Fibroblast of the conjunctiva (primary cell): ENCODE results near the gene HNF1A.
A peak's percentile ranks its signal among the peaks of the same experiment; 100 is the strongest.

Source experiments
- DNase-seq: peaks from one replicate; pipeline ENCODE4 v3.0.0-alpha.2; 2010; ENCODE audit warnings: low read depth

HNF1A gene

GRCh38 chr12:120988658-120989057 is 10.3 kb downstream of the HNF1A start:
- DNase-seq, result no peak

DNA sequence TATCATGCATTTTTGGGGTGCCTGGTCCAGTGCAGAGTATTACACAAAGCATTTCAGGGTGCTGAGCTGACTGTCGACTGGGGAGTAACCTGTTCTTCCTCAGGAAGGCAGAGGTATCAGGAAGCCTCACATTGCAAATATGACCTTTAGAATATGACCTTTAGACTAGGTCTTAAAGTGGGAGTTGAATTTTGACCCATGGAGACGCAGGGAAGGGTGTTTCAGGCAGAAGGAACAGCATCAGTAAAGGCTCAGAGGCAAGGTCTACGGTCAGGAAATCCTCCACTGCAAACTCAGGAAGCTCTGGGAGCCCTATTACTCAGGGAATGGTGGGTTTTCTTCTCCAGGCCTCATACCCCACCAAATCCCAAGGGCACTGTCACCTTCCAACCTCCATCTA is 11.3 kb downstream of the HNF1A start:
- no peak for DNase-seq

GRCh38 chr12:120990487-120991055 is 12.2 kb downstream of the HNF1A start:
- no peak for DNase-seq

DNA sequence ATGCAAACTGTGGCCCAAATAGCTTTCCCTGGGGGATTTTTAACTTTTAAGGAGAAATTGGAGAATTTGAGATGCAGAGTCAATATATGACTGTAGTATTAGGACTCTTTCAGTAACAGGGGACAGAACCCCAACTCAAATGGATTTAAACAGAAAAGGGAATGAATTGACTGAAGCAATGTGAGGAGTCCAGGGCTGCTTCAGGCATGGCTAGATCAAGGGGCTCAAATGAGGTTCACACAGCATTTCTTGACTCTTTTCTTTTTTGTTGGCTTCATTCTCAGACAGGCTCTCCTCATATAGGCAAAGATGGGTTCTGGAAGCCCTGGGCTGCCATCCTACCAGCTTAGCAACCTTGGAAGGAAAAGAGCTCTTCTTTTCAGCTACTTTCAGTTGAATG is 13.6 kb downstream of the HNF1A start:
- DNase-seq, result no peak

- no peak for DNase-seq
Observed at GRCh38 chr12:120992989-120993388, 14.6 kb downstream of the HNF1A start.

DNA sequence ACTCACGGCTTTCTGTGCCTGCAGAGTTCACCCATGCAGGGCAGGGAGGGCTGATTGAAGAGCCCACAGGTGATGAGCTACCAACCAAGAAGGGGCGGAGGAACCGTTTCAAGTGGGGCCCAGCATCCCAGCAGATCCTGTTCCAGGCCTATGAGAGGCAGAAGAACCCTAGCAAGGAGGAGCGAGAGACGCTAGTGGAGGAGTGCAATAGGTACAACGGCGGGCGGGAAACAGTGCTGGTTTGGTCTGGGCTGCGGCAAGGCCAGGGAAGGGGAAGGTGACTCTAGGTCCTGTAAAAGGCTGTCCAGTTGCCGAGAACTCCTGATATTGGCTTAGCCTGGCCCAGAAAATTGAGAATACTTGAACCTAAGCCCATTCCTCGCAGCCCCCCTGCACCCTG is 15.2 kb downstream of the HNF1A start:
- DNase-seq, result no peak

- no peak for DNase-seq
Observed at GRCh38 chr12:120994059-120994458, 15.7 kb downstream of the HNF1A start.

DNA sequence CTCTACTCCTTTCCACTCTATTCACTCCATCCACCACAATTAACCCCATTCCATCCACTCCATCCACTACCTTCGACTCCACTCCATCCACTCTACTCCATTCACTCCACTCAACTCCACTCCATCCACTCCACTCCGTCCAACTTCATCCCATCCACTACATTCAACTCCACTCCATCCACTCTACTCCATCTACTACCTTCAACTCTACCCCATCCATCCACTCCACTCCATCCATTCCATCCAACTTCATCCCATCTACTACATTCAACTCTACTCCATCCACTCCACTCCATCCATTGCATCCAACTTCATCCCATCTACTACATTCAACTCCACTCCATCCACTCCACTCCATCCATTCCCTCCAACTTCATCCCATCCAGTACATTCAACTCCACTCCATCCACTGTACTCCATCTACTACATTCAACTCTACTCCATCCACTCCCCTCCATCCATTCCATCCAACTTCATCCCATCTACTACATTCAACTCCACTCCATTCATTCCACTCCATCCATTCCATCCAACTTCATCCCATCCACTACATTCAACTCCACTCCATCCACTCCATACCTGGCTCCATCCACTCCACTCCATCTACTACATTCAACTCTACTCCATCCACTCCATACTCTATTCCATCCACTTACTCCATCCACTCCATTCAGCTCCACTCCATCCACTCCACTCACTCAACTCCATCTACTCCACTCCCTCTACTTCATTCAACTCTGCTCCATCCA is 16.4 kb downstream of the HNF1A start:
- no peak for DNase-seq

- DNase-seq, result no peak
Observed at GRCh38 chr12:120996133-120996746, 17.9 kb downstream of the HNF1A start.

- DNase-seq, result no peak
Observed at GRCh38 chr12:120997448-120997847, 19.1 kb downstream of the HNF1A start.

DNA sequence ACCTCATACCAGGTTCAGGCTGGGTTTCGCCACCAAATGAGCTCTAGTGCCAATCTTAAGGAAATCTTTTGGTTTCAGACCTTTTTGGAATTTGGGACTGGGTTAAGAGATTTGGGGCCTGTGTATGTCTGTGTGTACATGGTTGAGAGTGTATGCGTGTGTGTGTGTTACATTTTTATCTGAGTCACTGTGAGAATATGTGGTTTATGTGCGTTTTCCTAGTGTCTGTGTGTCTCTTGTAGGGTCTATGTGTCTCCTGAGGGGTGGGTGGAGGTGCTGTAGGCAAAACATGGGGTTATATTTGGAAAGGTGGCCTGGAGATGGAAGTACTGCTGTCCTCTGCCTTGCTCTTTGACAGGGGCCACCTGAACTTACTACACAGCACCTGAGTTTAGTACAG is 20.1 kb downstream of the HNF1A start:
- no peak for DNase-seq

DNA sequence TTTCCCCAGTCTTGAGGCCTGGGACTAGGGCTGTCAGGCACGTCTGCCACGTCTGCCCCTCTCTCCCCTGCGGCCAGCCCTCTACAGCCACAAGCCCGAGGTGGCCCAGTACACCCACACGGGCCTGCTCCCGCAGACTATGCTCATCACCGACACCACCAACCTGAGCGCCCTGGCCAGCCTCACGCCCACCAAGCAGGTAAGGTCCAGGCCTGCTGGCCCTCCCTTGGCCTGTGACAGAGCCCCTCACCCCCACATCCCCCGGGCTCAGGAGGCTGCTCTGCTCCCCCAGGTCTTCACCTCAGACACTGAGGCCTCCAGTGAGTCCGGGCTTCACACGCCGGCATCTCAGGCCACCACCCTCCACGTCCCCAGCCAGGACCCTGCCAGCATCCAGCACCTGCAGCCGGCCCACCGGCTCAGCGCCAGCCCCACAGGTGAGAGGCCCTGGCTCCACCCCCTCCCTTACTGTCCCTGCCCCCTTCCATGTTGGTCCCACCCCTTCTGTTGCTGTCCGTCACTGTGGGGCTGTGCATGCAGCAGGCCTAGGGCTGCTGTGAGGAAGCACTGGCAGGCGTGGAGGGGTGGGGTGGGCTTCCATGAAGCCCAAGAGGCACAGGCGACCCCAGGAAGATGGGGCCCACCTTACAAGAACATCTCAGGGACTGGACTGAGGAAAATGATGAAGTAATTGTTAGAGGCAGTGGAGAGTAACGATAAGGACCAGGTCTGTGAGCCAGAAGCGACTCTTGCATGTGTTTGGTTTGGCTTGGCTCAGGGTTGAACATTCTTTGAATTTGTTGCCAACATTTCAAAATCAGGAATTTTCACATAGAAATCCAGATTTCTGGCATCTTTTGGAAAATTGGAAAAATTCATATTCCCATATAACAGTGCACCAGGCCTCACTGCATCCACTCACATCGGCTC is 21.1 kb downstream of the HNF1A start:
- DNase-seq, result no peak

- DNase-seq, result no peak
Observed at GRCh38 chr12:121000530-121000929, 22.2 kb downstream of the HNF1A start.

- no peak for DNase-seq
Observed at GRCh38 chr12:121001060-121001459, 22.7 kb downstream of the HNF1A start.

DNA sequence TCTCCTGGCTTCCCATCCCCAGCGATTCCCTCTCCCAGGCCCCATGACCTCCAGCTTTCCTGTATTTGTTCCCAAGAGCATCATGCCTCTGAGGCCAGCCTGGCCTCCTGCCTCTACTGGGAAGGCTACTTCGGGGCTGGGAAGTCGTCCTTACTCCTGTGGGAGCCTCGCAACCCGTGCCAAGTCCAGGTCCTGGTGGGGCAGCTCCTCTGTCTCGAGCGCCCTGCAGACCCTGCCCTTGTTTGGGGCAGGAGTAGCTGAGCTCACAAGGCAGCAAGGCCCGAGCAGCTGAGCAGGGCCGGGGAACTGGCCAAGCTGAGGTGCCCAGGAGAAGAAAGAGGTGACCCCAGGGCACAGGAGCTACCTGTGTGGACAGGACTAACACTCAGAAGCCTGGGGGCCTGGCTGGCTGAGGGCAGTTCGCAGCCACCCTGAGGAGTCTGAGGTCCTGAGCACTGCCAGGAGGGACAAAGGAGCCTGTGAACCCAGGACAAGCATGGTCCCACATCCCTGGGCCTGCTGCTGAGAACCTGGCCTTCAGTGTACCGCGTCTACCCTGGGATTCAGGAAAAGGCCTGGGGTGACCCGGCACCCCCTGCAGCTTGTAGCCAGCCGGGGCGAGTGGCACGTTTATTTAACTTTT is 23.6 kb downstream of the HNF1A start:
- no peak for DNase-seq

GRCh38 chr12:121003650-121004049 is 25.3 kb downstream of the HNF1A start:
- DNase-seq, result no peak

GRCh38 chr12:121004253-121004815 is 26.0 kb downstream of the HNF1A start:
- no peak for DNase-seq

- DNase-seq, result peak; percentile 34
Observed at GRCh38 chr12:121005346-121005815, 27.0 kb downstream of the HNF1A start.

- DNase-seq, result no peak
Observed at GRCh38 chr12:121008347-121009098, 30.2 kb downstream of the HNF1A start.

- DNase-seq, result peak; percentile 28
Observed at GRCh38 chr12:121009741-121010140, 31.4 kb downstream of the HNF1A start.

DNA sequence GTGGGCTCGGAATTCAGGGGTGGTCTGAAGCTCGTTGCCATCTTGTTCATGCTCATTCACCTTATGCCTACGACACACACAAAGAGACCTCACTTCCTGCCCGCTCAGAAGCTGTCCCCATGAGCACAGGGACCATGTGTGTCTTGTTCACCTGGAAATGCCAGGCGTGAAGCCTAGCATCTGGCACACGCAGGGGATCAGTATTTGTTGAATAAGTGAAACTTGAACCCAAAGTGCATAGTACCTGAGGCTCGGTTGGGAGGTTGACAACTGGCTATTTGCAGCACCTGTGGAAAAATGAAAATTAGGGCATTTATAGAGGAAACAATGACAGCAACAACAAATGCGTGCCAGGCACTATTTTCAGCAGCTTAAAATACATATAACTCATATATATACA is 32.5 kb downstream of the HNF1A start:
- no peak for DNase-seq
